DMS114 treated with DMSO at 0.1 percent for 48 hours (cell line): ENCODE data around the gene MRPL44.
"Not testable (repeated sequence)": the region's sequence is repeated elsewhere in the genome, so short reads cannot be mapped to it uniquely, and the experiment has no call there.

Source experiments
- DNase-seq: peaks from one replicate; lab custom pipeline; 2025; ENCODE audit not compliant: unreplicated experiment; lab: John Stamatoyannopoulos, UW

Gene MRPL44

GRCh38 chr2:223935459-223936125 is 21.7 kb upstream of the MRPL44 start:
- no peak for DNase-seq

- no peak for DNase-seq
Observed at GRCh38 chr2:223936862-223937326, 20.4 kb upstream of the MRPL44 start.

GRCh38 chr2:223937535-223937934 is 19.7 kb upstream of the MRPL44 start:
- DNase-seq = no peak

GRCh38 chr2:223939438-223939837 is 17.8 kb upstream of the MRPL44 start:
- not testable (repeated sequence) for DNase-seq

- no peak for DNase-seq
Observed at GRCh38 chr2:223941579-223942277, 15.5 kb upstream of the MRPL44 start.

- DNase-seq = no peak
Observed at GRCh38 chr2:223943135-223943534, 14.1 kb upstream of the MRPL44 start.

- no peak for DNase-seq
Observed at GRCh38 chr2:223943561-223944008, 13.7 kb upstream of the MRPL44 start.

- no peak for DNase-seq
Observed at GRCh38 chr2:223944166-223944702, 13.0 kb upstream of the MRPL44 start.

GRCh38 chr2:223944703-223945531 is 12.3 kb upstream of the MRPL44 start, which contains the start of gene WDFY1:
TSS of gene WDFY1 (minus strand) at chr2:223945335. CDS start at chr2:223945284, 51 bp downstream.
- DNase-seq = peak; percentile 64

- no peak for DNase-seq
Observed at GRCh38 chr2:223945755-223946154, 11.5 kb upstream of the MRPL44 start.

- DNase-seq = no peak
Observed at GRCh38 chr2:223947711-223948205, 9.5 kb upstream of the MRPL44 start.

- no peak for DNase-seq
Observed at GRCh38 chr2:223949241-223949840, 7.9 kb upstream of the MRPL44 start.

GRCh38 chr2:223950448-223951347 is 6.6 kb upstream of the MRPL44 start:
- DNase-seq = no peak

GRCh38 chr2:223952280-223952968 is 4.8 kb upstream of the MRPL44 start:
- no peak for DNase-seq

- no peak for DNase-seq
Observed at GRCh38 chr2:223954401-223954800, 2.9 kb upstream of the MRPL44 start.

GRCh38 chr2:223956300-223956699 is 963 bp upstream of the MRPL44 start:
- DNase-seq = no peak

- no peak for DNase-seq
Observed at GRCh38 chr2:223959688-223960087, 2.4 kb downstream of the MRPL44 start.

GRCh38 chr2:223967981-223968380 is 10.7 kb downstream of the MRPL44 start:
- DNase-seq = no peak

GRCh38 chr2:223969315-223969714 is 12.1 kb downstream of the MRPL44 start:
- DNase-seq = no peak
